ENCODE data around the gene DGKB. TPM values are rescaled to one million over a fixed set of nuclear protein-coding genes. Genes with fewer than 3 reads are reported as not detected.

The DGKB gene
- total RNA-seq, 1 experiment from 2014 or later = 0.48 TPM

GRCh38 chr7:14839307-14839706 is 63.2 kb downstream of the DGKB start:
- Histone ChIP-seq H3K27me3 (ENCODE audit: insufficient read depth, low read depth) (no peaks in the 10 kb centered on the region), H3K79me2 (ENCODE audit: low read depth) (no peaks in the 10 kb centered on the region), H3K4me3 (no peak overlapping the region), H3F3A (ENCODE audit: insufficient read depth, low read depth) (no peaks in the 10 kb centered on the region), H2AFZ (no peak overlapping the region), H3K36me3 (ENCODE audit: low read depth) (no peaks in the 10 kb centered on the region), H3K9me2 (ENCODE audit: insufficient read depth) (no peaks in the 10 kb centered on the region), H3K9me3 (ENCODE audit: insufficient read depth, low read depth) (no peaks in the 10 kb centered on the region; the same call in 1 of the 2 replicates), H3K27ac (no peak overlapping the region), H3K4me1 (replicated peaks; ENCODE audit: insufficient read depth) (no peaks in the 10 kb centered on the region), H3K4me2 (no peak overlapping the region), H4K20me1 (ENCODE audit: insufficient read depth) (no peaks in the 10 kb centered on the region)
- ChIA-PET POLR2A (ENCODE audit: unreplicated experiment) (no interaction called here), CTCF (no interaction called here)
- BruUV-seq (replicated peaks) = no TSS peak
- intact Hi-C loops (cut with micrococcal nuclease; ENCODE audit: unreplicated experiment) = no loop called here
- TF ChIP-seq CTCF (conservative IDR thresholded peaks at IDR 0.05) = no peak
- TF ChIP-seq EZH2 (IDR thresholded peaks at IDR 0.05; ENCODE audit: low read depth) = no peak
- DNase-seq = no peak

GRCh38 chr7:14837216-14837615 is 65.3 kb downstream of the DGKB start:
- Histone ChIP-seq H3K9me3 (ENCODE audit: insufficient read depth, low read depth) (no peaks in the 10 kb centered on the region; the same call in 1 of the 2 replicates), H3K27ac (no peak overlapping the region), H3K4me2 (no peak overlapping the region), H3F3A (ENCODE audit: insufficient read depth, low read depth) (no peaks in the 10 kb centered on the region), H2AFZ (no peak overlapping the region), H4K20me1 (ENCODE audit: insufficient read depth) (no peaks in the 10 kb centered on the region), H3K4me3 (no peak overlapping the region), H3K9me2 (ENCODE audit: insufficient read depth) (no peaks in the 10 kb centered on the region), H3K36me3 (ENCODE audit: low read depth) (no peaks in the 10 kb centered on the region), H3K79me2 (ENCODE audit: low read depth) (no peaks in the 10 kb centered on the region), H3K4me1 (replicated peaks; ENCODE audit: insufficient read depth) (no peaks in the 10 kb centered on the region), H3K27me3 (ENCODE audit: insufficient read depth, low read depth) (no peaks in the 10 kb centered on the region)
- POLR2A ChIA-PET (ENCODE audit: unreplicated experiment) = no interaction called here
- intact Hi-C loops (cut with micrococcal nuclease; ENCODE audit: unreplicated experiment) = no loop called here
- no peak for TF ChIP-seq CTCF (conservative IDR thresholded peaks at IDR 0.05)
- no peak for TF ChIP-seq EZH2 (IDR thresholded peaks at IDR 0.05; ENCODE audit: low read depth)
- CTCF ChIA-PET = no interaction called here
- no peak for DNase-seq
- no TSS peak for BruUV-seq (replicated peaks)

GRCh38 chr7:14836571-14837189 is 65.9 kb downstream of the DGKB start:
- H4K20me1 ChIP-seq (ENCODE audit: insufficient read depth) = no peaks in the 10 kb centered on the region
- H3K36me3 ChIP-seq (ENCODE audit: low read depth) = no peaks in the 10 kb centered on the region
- H2AFZ ChIP-seq = no peak overlapping the region
- H3K4me3 ChIP-seq = no peak overlapping the region
- intact Hi-C loops (cut with micrococcal nuclease; ENCODE audit: unreplicated experiment) = no loop called here
- H3K9me3 ChIP-seq (ENCODE audit: insufficient read depth, low read depth) = no peaks in the 10 kb centered on the region; the same call in 1 of the 2 replicates
- no peaks in the 10 kb centered on the region for H3K4me1 ChIP-seq (replicated peaks; ENCODE audit: insufficient read depth)
- POLR2A ChIA-PET (ENCODE audit: unreplicated experiment) = interaction anchor here (0.7 kb wide), 1 partner anchor 26 kb away, joined by 3 read pairs; no protein-coding TSS in a partner anchor
- DNase-seq = peak in 1 of 2 experiments; percentile 61
- no peak overlapping the region for H3K4me2 ChIP-seq
- no peaks in the 10 kb centered on the region for H3F3A ChIP-seq (ENCODE audit: insufficient read depth, low read depth)
- H3K27me3 ChIP-seq (ENCODE audit: insufficient read depth, low read depth) = no peaks in the 10 kb centered on the region
- no peaks in the 10 kb centered on the region for H3K9me2 ChIP-seq (ENCODE audit: insufficient read depth)
- no peak overlapping the region for H3K27ac ChIP-seq
- CTCF ChIA-PET = interaction anchor here (0.5 kb wide), 1 partner anchor 126 kb away, joined by 4 read pairs; no protein-coding TSS in a partner anchor
- H3K79me2 ChIP-seq (ENCODE audit: low read depth) = no peaks in the 10 kb centered on the region
- TF ChIP-seq CTCF (conservative IDR thresholded peaks at IDR 0.05) (no peak), EZH2 (IDR thresholded peaks at IDR 0.05; ENCODE audit: low read depth) (no peak)
- no TSS peak for BruUV-seq (replicated peaks)

Data from PC-9 (cell line).